Activated CD8-positive, alpha-beta memory T cell treated with anti-CD3 and anti-CD28 coated beads, Interleukin-2, amount 50 U/mL, for 48 hours (primary cell): ENCODE data around the gene ARHGEF7.
"Not testable (repeated sequence)": the region's sequence is repeated elsewhere in the genome, so short reads cannot be mapped to it uniquely, and the experiment has no call there.

Experiments used
- DNase-seq: peaks from one replicate; pipeline ENCODE4 v3.0.0-alpha.2; 2020

ARHGEF7 gene, protein sequence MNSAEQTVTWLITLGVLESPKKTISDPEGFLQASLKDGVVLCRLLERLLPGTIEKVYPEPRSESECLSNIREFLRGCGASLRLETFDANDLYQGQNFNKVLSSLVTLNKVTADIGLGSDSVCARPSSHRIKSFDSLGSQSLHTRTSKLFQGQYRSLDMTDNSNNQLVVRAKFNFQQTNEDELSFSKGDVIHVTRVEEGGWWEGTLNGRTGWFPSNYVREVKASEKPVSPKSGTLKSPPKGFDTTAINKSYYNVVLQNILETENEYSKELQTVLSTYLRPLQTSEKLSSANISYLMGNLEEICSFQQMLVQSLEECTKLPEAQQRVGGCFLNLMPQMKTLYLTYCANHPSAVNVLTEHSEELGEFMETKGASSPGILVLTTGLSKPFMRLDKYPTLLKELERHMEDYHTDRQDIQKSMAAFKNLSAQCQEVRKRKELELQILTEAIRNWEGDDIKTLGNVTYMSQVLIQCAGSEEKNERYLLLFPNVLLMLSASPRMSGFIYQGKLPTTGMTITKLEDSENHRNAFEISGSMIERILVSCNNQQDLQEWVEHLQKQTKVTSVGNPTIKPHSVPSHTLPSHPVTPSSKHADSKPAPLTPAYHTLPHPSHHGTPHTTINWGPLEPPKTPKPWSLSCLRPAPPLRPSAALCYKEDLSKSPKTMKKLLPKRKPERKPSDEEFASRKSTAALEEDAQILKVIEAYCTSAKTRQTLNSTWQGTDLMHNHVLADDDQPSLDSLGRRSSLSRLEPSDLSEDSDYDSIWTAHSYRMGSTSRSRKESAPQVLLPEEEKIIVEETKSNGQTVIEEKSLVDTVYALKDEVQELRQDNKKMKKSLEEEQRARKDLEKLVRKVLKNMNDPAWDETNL

GRCh38 chr13:111115061-111115964, at the start of gene ARHGEF7:
ARHGEF7 (plus strand) TSS chr13:111115310; CDS start chr13:111115527, 217 bp downstream.
- DNase-seq = no peak

DNA sequence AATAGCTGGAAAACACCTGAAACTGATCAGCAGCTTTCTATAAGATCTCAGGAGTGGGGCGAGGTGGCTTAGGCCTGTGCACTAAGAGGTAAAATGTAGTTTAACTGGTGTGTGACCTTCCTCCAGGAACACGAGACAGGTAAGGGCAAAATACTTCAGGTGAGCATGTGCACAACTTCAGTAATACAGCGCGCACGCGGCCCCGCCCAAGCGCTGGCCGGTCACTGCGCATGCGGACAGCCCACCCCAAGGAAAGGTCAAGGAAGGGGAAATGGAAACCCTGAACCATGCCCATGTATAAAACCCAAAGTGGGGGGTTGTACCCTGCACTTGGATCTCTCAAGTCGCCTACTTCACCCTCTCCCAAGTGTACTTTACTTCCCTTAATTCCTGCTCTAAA, 49.4 kb upstream of the ARHGEF7 start:
- DNase-seq = no peak

DNA sequence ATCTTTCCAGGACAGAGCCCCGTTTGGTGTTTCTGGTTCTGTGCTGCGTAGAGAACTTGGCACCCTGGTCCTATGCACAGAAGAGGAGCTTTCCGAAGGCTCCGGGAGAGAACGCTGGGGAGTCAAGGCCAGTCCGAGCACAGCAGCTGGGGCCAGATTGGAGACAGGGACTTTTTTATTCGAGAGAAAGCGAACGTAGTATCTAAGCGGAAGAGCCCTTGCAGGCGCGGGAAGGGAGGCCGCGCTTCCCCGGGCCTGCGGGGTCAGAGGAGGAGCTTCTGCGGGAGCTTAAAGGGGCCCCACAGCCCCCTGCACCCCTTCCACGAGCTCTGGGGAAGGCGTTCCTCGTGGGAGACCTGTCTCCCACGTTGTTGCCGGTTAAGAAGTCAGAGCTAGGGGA, 48.6 kb upstream of the ARHGEF7 start:
- no peak for DNase-seq

DNA sequence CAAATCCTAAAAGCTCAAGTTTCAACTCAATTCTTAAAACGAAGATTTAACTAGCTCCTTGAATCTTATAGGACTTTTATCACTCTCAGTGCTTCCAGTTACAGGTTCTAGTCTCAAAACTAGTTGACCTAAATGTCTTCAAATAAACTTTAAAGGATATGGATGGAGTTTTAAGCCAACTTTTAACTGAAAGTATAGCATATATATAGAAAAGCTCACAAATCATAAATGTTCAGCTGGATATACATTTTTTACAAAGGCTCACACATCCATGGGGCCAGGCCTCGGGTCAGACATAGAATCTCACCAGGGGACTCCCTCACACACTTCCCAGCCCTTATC, 47.1 kb upstream of the ARHGEF7 start:
- no peak for DNase-seq

DNA sequence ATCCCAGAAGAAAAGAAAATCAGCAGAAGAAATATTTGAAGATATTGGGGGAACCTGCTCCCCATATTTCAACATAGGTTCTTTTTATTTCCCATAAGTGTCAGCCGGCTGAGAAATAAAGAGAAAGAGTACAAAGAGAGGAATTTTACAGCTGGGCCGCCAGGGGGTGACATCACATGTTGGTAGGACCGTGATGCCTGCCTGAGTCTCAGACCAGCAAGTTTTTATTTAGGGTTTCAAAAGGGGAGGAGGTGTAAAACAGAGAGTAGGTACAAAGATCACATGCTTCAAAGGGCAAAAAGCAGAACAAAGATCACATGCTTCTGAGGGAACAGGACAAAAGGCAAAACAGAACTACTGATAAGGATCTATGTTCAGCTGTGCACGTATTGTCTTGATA, 44.0 kb upstream of the ARHGEF7 start:
- not testable (repeated sequence) for DNase-seq

GRCh38 chr13:111071526-111071925, 43.6 kb upstream of the ARHGEF7 start:
- not testable (repeated sequence) for DNase-seq

DNA sequence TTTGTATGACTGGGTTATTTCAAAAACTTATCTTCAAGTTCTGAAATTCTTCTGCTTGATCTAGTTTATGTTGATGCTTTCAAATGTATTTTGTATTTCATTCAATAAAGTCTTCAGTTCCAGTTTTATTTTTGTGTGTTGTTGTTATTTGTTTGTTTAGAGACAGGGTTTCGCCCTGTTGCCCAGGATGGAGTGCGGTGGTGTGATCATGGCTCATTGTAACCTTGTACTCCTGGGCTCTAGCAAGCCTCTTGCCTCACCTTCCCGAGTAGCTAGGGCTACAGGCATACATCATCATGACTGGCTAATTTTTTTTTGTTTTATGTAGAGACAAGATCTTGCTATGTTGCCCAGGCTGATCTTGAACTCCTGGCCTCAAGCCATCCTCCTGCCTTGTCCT, 40.3 kb upstream of the ARHGEF7 start:
- DNase-seq = no peak

DNA sequence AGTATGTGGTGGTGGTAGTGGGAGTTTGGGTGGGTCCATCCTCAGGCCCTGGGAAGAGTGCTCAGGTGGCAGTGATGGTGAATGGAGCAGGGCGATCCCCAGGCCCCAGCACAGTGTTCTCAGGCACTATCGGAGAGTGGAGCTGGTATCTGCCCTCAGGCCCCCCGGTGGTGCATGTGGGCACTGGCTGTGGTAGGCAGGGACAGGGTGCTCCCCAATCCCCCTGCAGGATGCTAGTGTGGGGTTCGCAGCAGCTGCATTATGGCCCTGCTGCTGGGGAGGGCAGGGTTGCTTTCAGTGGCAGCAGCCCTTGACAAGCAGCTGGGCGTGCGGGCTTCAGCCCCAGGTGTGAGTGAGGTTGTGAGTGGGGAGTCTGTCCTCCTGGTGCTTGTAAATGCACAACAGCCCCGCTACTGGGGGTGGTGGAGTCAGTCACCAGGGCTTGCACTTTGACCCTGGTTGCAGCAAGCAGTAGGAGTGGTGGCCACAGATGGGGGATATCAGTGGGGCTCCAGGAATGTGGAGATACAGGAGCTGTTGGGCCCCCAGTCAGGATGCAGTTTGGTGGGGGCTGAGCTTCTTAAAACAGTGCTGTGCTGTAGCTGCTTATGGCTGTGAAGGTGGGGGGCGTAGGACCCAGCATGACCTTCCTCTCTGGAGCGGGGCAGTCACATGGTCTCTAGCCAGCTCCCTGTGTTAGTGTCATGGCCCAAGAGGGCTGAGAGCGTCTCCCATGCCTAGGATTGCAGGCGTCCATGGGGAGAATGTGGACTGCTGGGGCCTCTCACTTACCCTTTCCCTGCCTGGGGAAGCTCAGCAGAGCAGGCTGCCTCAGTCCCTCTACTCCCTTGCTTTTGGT, 38.7 kb upstream of the ARHGEF7 start:
- DNase-seq = no peak

GRCh38 chr13:111079375-111079774, 35.7 kb upstream of the ARHGEF7 start:
- no peak for DNase-seq

DNA sequence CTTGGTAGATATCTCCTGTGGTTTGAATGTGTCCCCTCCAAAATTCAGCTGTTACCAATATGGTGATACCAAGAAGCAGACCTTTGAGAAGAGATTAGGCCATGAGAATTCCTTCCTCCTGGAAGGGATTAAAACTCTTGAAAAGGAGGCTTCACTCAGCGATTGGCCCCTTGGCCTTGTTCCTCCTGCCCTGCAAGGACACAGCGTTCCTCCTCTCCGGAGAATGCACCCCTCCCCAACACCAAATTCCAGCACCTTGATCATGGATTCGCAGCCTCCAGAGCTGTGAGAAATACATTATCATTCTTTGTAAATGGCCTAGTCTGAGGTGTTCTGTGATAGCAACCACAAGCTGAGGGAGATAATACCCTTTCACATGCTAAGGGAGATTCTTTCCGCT, 34.5 kb upstream of the ARHGEF7 start:
- no peak for DNase-seq

- DNase-seq = no peak
Measured at GRCh38 chr13:111082240-111082639, 32.9 kb upstream of the ARHGEF7 start.

GRCh38 chr13:111082769-111083168, 32.3 kb upstream of the ARHGEF7 start:
- DNase-seq = not testable (repeated sequence)

DNA sequence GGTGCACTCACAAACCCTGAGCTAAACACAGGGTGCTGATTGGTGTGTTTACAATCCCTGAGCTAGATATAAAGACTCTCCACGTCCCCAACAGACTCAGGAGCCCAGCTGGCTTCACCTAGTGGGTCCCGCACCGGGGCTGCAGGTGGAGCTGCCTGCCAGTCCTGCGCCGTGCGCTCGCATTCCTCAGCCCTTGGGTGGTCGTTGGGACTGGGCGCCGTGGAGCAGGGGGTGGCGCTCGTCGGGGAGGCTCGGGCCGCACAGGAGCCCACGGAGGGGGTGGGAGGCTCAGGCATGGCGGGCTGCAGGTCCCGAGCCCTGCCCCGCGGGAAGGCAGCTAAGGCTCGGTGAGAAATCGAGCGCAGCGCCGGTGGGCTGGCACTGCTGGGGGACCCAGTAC, 31.4 kb upstream of the ARHGEF7 start:
- DNase-seq = not testable (repeated sequence)

DNA sequence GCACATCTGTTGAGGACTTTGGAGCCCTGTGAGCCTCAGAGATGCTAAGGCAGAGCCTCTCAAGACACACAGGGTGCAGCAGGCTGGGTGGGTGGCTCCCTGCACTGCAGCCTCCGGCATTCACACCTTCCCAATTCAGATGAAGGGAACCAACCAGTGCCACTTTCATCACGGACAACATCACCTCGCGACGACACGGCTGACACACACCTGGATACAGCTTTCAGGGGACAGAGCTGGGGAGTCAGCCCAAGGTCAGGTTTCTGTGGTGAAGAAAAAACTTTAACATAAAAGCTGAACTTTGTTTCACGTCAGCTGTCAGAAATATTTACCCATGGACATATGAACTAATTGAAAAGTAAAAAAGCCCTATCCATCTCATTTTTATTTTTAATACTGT, 24.9 kb upstream of the ARHGEF7 start:
- DNase-seq = no peak

- DNase-seq = no peak
Measured at GRCh38 chr13:111092685-111093084, 22.4 kb upstream of the ARHGEF7 start.

- DNase-seq = no peak
Measured at GRCh38 chr13:111093136-111093535, 22.0 kb upstream of the ARHGEF7 start.

DNA sequence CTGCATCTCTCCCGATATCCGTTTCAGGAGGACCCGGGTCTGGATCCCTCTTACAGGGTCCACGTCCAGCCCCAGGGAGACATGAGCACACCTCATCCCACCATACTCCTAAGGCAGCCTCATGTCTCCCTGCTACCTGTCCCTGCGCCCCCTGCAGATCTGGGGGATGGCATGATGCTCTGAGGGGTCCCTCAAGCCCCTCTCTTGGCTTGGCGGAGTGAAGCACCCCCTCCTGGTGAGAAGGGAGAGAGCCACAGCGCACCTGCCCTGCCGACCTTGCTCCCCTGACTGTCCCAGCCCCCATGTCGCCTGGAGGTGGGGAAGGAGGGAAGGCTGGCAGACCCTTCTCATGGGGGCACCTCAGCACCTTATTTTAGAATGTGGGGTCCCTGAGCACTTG, 21.5 kb upstream of the ARHGEF7 start:
- DNase-seq = no peak

- DNase-seq = no peak
Measured at GRCh38 chr13:111095031-111095840, 19.9 kb upstream of the ARHGEF7 start.

DNA sequence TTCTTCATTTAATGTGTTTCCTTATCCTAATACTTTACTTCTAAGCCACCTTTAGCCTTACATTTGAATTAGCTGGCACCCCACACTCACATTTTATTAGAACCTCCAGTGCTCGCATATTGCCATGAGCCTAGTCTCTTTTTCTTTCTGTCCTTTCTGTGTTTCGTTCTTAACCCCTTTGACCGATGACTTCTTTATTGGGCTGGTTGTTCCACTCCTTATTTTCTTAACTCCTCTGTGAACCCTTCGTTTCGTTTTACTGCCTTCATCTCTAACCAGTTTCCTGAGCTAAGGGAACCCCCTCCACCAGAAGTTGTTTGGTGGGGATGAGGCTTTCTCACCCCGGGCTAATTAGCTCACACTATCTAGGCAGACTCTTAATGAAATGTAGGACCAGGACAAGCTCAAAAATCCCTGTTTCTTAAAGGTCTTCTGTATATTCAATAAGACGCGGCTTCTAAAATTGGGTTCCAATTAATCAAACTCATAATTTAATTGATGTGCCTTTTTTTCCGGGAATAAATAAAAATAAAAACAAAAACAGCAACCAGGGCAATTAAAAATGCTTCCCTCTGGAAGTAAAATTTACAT, 19.1 kb upstream of the ARHGEF7 start:
- DNase-seq = no peak

DNA sequence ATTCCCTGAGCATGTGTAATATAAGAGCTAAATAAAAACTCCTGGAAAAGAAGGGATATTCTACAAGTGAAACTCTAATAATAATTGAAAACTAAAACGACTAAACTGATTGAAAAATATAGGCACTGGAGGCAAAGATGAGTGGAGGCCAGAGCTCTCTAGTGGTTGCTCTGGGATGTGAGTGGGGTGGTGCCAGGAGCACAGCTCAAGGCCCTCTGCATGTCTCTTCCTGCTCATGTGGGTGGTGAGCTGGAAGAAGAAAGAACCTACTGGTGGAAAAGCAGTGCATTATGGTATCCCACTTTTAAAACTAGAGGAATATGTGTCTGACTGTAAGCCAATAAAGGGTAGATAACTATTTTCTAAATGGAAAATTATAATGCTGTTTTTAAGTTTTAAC, 15.8 kb upstream of the ARHGEF7 start:
- no peak for DNase-seq

GRCh38 chr13:111110054-111110453, 5.1 kb upstream of the ARHGEF7 start:
- DNase-seq = no peak
